Measurements from ENCODE around the gene ERBB3.

Gene ERBB3

DNA sequence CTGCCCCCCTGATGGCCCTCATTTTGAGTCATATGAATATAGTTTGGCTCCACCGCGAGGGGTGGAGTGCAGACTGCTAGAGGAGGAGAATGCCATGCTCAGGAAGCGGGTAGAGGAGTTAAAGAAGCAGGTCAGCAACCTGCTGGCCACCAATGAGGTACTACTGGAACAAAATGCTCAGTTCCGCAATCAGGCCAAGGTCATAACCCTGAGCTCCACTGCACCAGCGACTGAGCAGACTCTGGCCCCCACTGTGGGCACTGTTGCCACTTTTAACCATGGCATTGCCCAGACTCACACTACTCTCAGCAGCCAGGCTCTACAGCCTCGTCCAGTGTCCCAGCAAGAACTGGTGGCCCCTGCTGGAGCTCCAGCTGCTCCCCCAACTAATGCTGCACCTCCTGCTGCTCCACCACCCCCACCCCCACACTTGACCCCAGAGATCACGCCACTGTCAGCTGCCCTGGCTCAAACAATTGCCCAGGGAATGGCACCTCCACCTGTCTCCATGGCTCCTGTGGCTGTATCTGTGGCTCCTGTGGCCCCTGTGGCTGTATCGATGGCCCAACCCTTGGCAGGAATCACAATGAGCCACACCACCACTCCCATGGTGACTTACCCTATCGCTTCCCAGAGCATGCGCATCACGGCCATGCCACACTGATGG is 41.4 kb downstream of the ERBB3 start:
- TF ChIP-seq, protein P1, sequence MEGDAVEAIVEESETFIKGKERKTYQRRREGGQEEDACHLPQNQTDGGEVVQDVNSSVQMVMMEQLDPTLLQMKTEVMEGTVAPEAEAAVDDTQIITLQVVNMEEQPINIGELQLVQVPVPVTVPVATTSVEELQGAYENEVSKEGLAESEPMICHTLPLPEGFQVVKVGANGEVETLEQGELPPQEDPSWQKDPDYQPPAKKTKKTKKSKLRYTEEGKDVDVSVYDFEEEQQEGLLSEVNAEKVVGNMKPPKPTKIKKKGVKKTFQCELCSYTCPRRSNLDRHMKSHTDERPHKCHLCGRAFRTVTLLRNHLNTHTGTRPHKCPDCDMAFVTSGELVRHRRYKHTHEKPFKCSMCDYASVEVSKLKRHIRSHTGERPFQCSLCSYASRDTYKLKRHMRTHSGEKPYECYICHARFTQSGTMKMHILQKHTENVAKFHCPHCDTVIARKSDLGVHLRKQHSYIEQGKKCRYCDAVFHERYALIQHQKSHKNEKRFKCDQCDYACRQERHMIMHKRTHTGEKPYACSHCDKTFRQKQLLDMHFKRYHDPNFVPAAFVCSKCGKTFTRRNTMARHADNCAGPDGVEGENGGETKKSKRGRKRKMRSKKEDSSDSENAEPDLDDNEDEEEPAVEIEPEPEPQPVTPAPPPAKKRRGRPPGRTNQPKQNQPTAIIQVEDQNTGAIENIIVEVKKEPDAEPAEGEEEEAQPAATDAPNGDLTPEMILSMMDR (IDR thresholded peaks at IDR 0.05; ENCODE audit: extremely low read depth, missing control alignments), result no peak
- no peak for DNase-seq (ENCODE audit: low spot score)

DNA sequence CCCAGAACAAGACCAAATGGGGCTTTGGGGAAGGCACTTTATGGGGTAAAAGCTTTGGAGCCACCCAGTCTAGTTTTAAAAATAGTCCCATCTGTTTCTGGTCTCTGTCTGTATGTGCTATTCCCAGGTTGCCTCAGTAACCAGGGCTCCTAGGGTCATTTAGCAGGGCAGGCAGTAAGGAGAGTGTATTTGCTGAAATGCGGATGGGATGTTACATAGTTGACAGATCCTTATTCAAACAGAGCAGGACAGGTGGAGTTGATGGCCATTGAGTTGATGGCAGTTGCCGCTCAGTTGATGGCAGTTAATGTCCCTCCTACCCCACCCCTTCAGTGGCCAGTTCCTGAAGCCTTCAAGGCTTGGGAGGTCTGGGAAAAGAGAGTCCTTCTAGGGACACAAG is 42.7 kb downstream of the ERBB3 start:
- TF ChIP-seq, protein P1 (IDR thresholded peaks at IDR 0.05; ENCODE audit: extremely low read depth, missing control alignments), result no peak
- no peak for DNase-seq (ENCODE audit: low spot score)

DNA sequence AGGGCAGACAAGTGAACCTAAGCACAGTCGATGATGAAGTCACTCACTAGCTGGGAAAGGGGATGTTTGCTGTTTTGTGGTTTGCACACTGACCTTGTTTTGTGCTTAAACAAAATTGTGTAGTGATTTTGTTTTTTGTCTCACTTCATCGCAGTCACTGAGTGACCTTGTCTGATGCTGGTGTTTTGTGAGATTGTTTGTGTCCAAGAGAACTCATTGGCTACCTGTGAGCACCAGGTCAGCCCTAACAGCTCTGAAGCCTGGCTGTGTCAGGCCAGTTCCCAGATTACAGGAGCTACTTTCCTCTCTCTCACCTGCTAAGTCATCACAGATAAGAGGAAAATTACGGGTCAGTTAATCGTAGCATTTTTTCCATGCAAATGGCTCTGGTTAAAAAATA is 44.2 kb downstream of the ERBB3 start:
- DNase-seq (ENCODE audit: low spot score), result no peak
- TF ChIP-seq, protein P1 (IDR thresholded peaks at IDR 0.05; ENCODE audit: extremely low read depth, missing control alignments), result no peak

DNA sequence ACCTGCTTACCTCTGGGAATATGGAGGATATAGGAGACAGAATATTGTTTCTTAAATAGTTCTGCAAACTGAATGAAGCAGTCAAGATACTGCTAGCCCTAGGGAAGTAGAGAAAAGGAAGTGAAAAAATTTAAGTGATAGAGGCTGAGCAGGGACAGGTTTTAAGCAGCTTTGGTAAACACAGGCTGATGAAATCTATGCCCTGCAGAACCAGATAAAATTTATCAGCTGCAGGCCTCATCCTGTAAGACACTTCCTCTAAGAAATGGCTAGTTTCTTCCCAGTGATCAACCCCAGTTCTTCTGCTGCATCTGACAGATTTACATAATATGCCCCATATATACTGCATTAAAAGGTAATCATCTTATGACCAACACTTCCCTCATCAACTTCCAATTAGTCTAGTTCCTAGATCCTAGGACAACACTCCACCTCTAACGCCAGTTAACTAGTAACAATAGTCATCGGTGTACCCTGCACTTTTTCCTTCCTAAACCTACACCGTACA is 46.8 kb downstream of the ERBB3 start:
- DNase-seq (ENCODE audit: low spot score), result no peak
- TF ChIP-seq, protein P1 (IDR thresholded peaks at IDR 0.05; ENCODE audit: extremely low read depth, missing control alignments), result no peak

DNA sequence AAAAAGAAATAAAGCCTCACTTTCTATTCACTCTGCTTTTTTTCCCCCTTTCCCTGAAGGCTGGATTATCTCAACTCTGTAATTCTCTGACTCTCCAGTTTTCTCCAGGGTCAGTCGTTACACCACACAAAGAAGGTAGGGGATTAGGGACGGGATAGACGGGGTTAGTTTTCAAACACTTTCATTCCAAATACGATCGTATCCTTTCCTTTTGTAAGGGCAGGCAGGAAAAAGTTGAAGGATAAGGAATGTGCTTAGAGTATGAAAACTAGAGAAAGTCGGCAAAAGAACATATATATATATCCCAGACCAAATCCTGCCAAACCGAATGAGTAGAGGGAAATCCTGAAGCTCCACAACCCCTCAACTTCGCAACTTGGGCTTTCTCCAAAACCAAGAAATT is 47.5 kb downstream of the ERBB3 start:
- TF ChIP-seq, protein P1 (IDR thresholded peaks at IDR 0.05; ENCODE audit: extremely low read depth, missing control alignments), result no peak
- DNase-seq (ENCODE audit: low spot score), result no peak

DNA sequence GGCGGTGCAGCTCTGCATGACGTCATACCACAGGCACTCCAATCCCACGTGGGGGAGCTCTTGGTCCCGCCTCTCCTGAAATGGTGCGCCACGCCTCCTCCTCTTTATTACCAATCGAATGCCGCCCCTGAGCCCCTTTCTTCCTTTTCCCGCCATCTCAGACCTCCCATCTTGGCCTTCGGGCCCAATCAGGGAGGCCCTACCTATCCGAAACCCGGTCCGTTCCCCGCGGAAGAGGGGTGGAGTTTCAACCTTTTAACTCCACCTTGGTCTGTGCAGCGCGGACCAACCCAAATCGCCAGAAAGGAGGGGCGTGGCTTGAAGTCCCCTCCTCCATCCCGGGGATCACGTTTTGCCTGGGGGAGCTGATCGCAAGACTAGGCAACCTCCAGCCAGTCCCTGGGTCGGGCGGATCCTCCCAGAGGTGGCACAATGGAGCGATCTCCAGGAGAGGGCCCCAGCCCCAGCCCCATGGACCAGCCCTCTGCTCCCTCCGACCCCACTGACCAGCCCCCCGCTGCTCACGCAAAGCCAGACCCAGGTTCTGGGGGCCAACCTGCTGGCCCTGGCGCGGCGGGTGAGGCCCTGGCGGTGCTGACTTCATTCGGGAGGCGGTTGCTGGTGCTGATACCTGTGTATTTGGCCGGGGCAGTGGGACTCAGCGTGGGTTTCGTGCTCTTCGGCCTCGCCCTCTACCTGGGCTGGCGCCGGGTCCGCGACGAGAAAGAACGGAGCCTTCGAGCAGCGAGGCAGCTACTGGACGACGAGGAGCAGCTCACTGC is 48.1 kb downstream of the ERBB3 start, which contains the start of gene ESYT1:
Gene ESYT1 (plus strand): TSS at position 380 of the 782 bp plus-strand sequence. CDS start 53 bp downstream, at position 433.
- peak; percentile 96 for DNase-seq (ENCODE audit: low spot score)
- TF ChIP-seq, protein P1 (IDR thresholded peaks at IDR 0.05; ENCODE audit: extremely low read depth, missing control alignments), result no peak

DNA sequence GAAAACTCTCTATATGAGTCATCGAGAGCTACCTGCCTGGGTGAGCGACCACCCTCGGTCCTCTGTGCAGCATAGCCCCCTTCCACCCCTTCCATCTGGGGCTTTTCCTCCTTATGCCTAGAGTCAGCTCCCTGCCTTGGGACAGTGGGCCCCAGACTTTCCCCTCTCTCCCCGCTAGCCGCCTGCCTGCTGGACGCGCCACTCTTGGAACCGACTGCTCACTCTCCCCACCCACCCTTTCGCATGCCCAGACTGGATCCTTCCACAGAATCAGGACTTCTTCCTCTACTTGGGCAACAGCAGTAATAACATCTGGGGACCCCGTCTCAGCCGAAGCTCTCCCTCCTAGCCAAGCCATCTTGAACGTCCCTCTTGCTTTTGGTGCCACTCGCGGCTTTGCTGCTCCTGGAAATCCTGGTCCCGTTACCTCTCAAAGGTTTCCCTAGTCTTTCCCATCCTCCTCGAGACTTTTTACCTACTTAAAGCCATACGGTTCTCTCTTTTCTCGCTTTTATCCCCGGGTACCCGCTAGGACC is 48.8 kb downstream of the ERBB3 start:
- DNase-seq (ENCODE audit: low spot score), result no peak
- TF ChIP-seq, protein P1 (IDR thresholded peaks at IDR 0.05; ENCODE audit: extremely low read depth, missing control alignments), result no peak
